Fibroblast of skin of abdomen (primary cell): ENCODE data around the gene DNAJB8. TPM values are rescaled to one million over a fixed set of nuclear protein-coding genes. Genes with fewer than 3 reads are reported as not detected.

Experiments
- DNase-seq: peaks from one replicate; pipeline ENCODE4 v3.0.0-alpha.2; 2013
- polyA plus RNA-seq, 2 experiments: library from polyadenylated mRNA; unstranded; fragments of 120-200 nt; gene quantifications; one replicate each; pipeline ENCODE4 v1.2.1, GENCODE V29; 2013; ENCODE audit not compliant: insufficient read length in 2 of 2

The DNAJB8 gene
- polyA plus RNA-seq (2013, experiment 1 of 2; ENCODE audit: insufficient read length): not detected
- polyA plus RNA-seq (2013, experiment 2 of 2; ENCODE audit: insufficient read length): not detected

DNA sequence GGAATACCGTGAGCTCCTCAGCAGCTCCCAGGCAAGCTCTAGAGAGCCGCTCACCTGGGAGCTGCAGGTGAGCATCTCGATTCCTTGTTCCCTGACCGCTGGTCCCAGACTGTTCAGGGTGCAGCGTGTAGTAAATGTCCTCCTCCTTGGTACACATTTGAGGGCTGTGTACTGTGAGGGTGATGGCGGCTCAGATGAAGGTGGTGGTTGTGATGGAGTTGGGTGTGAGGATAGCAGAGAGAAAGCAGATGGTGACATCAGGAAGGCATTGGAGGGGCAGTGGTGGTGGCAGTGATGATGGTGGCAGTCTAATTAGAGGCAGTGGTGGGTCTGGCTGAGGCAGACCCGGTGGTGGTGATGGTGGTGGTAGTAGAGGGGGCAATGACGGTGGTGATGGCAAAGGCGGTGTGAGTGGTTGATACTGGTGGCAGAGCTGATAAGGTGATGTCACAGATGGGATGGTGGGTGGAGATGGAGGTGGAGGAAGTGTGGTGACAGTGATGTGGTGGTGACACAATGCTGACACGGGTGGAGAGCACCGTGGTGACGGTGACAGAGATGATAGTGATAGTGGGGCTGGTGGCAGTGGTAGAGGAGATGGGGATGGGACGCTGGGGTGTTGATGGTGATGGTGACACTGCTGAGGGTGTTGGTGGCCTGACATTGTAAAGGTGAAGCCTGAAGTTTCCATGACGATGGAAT, at the start of gene DNAJB8:
TSS of gene DNAJB8 (minus strand) at position 51 of the 702 bp plus-strand sequence. CDS start 3,645 bp downstream, outside the sequence.
- DNase-seq: no peak

DNA sequence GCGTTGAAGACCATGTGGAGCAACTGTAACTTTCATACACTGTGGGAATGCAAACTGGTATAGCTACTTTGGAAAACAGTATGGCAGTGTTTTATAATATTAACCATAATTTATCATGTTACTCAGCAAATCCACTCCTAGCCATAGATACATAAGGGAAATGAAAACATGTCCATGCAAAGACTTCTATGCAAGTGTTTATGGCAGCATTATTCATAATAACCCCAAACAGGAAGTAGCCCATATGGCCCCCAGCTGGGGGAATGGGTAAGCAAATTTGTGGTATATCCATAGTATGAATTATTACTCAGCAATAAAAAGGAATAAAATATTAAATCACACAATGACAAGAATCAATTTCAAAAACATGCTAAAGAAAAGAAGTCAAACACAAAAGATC, 49.3 kb upstream of the DNAJB8 start:
- DNase-seq: no peak

DNA sequence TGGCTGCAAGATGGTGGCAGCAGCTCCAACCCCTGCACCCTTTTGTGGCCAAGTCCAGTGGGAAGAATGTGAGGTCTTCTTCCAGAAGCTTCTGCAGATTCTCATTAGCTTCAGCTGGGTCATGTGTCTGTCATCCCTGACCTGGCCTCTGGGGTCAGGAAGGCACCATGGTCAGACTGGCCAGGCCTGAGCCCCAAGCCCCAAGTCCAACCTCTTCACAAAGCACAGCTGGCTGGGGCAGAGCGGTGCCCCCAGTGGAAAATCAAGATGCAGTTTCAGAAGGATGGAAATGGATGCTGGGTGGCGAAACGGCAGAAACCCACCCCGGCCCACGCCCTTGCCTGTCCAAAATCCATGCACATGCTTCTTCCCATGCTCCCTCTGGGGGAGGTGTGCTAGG, 42.2 kb upstream of the DNAJB8 start:
- no peak for DNase-seq

DNA sequence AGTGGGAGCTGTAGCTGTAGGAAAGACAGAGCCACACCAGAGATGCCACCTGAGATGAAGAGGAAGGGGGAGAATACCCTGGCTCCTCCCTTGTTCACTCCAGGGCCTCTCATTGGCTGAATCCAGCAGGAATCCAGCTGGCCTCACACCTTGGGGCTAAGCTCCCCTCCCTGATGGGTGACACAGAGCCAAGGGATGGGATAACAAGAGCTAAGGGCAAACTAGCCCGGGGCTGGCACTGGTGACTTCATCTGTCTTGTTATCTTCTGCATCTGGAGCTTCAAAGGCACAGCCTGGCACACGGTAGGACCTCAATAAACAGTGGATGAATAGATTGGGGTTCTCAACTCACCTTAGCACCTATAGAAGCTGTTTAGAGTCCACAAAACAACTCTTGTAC, 40.1 kb upstream of the DNAJB8 start:
- DNase-seq: no peak

DNA sequence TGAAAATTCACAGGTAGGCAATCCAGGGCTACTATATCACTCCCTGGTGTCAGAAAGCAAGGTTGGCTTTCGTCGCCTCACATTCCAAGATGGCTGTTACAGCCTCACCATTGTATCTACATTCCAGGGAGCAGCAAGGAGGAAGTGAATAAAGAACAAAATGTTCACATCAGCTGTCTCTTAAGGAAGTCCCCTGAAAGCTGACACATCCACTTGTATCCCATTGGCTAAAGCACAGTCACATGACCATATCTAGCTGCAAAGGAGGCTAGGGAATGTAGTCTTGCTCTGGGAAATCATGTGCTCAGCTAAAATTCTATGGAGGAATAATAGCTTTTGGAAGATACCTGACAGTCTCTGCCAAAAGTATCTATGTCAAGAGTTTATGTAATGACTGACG, 39.1 kb upstream of the DNAJB8 start:
- DNase-seq: no peak

DNA sequence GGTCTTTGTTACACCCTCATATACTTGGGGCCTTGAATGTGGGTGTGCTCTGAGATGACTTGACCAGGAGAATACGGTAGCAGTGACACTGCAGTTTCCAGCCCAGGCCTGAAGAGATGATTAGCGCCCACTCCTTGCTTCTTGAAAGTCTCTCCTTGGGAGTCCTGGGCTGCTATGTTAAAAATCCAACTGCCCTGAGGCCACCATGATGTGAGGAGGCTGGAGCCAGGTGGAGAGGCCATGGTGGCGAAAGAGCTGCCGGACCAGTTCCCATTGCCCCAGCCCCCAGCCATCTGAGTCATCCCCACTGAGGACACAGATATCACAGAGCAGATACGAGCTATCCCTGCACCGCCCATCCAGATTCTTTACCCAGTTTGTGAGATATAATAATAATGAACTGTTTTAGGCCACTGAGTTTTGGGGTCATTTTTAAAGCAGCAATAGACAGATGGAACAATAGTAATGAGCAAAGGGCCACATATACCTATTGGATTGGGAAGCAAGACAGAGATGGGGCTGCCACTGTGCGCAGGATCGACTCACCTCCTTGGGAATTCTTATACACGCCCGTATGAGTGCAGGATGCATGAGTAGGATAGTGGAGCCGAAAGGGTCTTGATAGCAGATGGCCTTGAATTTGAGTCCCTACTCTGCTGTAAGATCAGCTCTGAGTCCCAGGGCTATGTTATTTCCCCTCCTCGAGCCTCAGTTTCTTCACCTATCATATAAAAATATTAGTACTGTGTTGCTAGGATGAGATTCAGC, 38.5 kb upstream of the DNAJB8 start:
- DNase-seq: no peak

DNA sequence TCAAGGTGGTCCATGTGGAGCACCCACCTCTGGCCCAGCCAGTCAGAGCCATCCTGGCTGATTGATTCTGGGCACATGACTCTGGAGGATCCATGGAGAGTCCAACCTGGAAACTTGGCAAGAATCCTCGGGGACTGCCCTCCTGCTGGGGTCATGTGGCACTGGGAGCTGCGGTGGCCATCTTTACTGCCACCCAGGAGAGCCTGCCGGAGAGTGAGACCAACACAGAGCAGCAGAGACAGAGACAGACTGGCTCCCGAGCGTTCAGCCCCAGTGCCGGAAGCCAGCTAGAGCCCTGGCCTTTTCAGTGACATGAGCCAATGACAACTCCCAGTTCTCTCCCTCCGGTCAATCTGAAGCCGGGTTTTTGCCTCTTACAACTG, 37.8 kb upstream of the DNAJB8 start:
- DNase-seq: no peak

DNA sequence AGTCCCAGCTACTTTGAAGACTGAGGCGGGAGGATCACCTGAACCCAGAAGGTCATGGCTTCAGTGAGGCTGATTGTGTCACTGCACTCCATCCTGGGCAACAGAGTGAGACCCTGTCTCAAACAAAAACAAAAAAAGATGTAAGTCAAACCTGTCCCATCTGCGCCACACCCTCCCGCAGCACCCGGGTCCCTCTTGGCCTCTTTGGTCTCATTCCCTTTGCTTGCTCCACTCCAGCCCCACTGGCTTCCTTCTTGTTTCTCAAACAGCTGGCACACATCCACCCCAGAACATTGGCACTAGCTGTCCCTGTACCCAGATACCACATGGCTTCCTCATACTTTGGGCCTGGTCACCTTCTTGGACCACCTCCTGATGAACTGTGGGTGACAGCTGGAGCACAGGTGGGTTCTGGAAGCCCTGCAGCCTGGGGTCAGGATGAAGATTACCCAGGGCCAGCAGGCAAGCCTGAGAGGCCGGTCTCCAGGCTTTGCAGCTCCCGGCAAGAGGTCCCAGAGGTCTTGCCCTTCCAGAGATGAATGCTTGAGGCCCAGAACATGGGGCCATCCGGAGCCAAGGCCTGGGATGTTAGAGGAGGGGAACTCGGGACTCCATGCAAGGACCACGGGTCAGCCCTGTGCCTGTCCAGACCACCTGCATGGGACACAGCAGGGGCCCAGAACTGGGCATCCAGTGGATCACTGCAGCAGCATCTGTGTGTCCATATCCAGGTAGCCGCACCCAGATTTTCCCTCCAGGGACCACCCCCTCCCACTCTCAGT, 37.3 kb upstream of the DNAJB8 start:
- no peak for DNase-seq

DNA sequence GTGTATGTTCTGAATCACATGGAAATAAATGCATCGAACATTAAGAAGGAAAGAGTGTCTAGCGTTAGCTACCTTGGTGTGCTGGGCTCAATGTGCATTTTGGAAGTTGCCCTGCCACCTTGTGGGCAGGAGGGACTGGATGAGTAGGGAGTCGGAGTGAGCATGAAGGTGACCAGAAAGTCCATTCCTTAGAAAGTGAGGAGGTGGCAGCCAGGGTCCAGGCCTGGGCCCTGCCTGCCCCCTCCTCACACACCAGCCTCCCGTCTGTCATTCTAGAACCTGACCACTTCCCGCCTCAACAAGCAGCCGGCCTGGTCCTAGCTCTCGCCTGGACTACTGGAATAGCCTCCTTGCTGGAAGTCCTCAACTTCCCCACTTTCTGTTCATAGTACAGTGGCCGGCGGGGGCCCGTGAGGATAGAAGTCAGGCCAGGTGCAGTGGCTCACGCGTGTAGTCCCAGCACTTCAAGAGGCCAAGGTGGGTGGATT, 36.5 kb upstream of the DNAJB8 start:
- no peak for DNase-seq

DNA sequence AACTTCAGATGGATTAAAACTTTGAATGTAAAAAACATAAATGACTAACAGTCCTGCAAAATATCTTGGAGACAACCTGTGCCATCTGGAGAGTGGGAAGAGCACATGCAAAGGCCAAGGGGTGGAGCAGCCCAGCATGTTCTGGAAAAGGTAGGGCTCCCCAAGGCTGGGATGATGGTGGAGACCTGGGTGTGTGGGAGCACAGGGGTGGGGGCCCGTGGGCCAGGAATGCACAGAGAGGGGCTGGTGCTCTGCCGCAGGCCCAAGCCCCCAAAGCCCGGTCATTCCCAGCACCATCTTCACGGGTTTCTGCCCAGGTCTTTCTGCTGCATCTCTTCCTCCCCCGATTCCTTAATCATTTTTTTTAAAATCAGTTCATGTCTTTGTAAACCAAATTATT, 36.0 kb upstream of the DNAJB8 start:
- no peak for DNase-seq

DNA sequence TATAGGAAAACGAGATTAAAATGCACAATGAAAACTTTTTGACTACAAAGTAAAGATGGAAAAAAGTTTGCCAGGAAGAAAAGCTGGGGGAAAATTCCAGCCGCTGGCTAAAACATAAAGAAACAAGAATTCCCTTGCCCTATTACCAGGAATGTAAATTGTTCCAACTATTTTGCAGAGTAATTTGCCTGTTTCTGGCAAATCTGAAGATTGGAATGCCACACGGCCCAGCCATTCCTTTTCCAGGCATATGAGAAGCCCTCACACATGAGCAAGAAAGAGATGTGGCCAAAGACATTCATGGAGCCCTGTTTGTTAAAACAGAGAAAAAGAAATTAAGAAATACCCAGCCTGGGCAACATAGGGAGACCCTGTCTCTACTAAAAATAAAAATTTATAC, 34.7 kb upstream of the DNAJB8 start:
- DNase-seq: peak; percentile 19

DNA sequence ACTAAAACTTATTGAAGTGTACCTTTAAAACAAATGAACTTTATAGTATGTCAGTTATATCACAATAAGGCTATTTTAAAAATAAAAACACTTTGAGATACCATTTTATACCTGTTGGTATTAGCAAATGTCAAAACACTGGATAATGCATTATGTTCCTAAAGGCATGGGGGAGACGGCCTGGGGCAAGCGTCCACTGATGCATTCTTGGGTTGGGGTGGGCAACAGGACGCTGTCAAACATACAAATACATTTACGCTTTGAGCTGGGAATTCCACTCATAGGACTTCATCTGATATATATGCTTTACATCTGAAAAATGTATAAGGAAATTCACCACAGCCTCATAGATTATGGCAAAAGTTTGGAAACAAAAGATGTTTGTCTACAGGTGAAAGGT, 33.9 kb upstream of the DNAJB8 start:
- DNase-seq: no peak

DNA sequence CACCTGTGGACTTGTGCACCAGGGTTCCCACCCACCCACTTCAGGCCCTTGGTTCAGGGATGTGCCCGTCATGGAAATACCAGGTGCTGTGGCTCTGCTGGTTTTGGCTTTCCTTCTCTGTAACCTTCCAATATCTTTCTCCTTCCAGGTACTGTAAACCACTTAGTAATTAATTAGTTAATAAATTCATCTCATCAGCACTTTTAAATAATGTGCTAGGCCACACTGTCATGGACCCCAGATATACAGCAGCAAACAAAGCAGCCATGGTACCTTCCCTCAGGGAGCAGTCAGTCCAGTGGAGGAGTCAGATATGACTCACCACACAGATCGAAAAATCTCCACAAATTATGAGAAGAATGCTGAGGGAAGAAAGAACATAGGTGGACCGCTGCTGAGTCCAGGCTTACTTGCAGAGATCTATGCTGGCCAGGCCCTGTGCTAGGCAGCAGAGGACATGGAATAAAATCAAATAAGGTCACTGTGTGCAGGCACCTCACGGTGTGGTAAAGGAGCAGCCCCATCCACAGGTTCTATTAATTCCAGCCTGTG, 33.1 kb upstream of the DNAJB8 start:
- DNase-seq: peak; percentile 38

DNA sequence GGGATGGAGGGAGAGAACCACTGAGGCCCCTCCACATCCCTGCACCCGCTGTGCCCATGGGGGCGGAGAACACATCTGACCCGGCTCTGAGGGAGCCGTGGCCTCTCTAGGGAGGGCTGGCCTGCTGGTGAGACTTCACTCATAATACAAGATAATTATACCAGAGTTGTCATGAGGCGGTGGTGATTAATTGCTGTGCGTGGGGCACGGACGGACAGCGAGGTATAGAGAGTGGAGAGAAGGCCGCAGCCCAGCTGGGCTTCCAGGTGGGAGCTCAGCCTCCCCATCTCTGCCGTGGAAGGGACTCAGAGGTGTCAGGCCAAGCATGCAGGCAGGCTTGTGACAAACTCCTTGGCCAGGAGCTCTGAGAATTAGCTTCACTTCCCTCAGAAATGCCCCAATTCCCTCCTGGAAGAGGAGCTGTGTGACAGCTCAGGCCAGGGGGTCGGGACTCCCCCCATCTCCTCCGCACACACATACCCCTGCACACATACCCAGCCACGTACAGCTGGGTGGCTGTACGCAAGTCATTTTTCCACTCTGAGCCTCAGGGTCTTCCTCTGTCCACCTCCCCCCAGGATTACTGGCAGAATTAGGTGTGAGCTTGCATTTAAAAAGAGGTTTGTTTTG, 32.3 kb upstream of the DNAJB8 start:
- no peak for DNase-seq

DNA sequence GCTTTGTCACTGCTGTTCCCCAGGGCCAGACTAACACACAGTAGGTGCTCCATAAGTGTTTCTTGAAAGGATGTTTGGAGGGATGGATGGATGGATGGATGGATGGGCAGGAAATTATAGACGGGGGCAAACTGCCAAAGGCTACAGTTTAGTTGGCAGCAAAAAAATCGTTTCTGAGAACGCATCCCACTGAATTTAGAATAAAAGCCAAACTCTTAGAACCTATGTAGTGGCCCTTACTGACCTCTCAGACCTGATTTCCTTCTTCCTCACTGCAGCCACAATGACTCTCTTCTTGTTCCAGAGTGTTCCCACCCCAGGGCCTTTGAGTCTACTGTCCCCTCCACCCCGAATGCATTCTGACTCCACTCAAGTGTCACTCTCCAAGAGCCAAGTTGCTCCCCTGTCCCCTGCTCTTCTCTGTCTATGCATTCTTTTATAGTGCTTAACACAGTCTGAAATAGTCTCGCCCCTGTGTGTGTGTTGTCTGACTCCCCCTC, 31.5 kb upstream of the DNAJB8 start:
- DNase-seq: no peak

DNA sequence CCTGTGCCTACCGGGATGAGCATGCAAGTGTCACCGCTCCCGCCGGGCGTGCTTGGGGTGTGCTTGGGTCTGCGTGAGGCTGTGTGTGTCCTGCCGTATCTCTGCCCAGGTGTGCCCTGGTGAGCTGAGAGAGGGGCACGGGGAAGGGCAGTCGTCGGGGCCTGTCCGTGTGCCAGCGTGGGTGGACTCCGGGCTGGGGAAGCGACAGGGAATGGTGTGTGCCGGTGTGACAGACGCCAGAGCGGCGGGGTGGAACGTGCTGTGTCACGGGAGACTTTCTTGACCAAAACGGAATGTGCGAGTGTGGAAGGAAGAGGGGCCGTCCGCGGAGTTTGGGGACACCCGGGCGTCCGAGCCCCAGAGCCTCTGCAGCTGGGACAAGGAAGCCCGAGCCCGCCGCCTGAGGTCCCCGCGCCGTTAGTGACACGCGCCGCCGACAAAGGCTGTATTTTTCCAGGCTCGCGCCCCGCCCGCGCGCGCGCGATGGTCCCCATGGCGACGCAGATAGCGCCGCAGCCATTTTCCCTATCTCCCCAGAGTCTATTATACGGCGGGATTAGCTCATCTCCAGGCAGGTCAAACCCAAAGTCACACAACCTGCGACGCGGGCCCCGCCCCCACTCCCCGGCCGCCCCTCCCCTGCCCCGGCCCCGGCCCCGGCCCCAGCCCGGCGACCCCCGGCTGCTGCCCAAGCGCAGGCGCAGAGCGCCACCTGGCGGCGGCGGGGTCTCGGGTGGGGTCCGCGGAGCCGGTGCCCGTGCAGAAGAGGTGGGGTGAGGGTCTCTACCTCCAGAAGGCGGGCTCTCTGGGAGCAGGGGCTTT, 30.8 kb upstream of the DNAJB8 start:
- DNase-seq: no peak

DNA sequence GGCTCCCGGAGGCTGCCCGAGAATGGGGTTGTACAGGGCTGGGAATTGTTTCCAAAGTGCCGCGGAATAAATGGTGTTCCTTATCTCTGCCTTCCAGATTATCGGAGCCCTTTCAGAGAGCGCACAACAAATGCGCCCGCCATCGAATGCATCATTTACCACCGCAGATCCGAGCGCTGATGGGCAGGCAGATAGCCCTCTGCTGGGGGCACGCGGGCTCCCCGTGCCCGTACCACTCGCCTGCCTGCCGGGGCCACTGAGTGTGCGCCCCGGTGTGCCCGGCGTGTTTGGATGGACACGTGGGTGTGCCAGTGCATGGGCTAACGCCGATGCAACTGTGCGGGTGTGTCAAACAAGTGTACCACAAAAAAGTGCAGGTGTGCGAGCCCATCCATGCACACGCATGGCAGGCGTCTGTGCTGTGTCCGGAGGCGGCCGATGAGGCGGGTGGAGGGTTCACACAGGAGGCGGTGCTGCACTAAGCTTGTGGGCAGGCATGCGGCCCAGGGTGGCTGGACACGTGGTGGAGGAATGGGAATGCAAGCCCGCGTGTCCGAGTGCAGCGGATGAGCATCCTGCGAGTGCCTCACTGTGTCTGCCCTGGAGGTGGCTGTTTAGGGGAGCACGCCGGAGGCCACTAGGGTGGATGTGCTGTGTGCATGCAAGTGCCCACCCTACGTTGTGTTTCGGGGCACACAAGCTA, 30.1 kb upstream of the DNAJB8 start:
- no peak for DNase-seq

DNA sequence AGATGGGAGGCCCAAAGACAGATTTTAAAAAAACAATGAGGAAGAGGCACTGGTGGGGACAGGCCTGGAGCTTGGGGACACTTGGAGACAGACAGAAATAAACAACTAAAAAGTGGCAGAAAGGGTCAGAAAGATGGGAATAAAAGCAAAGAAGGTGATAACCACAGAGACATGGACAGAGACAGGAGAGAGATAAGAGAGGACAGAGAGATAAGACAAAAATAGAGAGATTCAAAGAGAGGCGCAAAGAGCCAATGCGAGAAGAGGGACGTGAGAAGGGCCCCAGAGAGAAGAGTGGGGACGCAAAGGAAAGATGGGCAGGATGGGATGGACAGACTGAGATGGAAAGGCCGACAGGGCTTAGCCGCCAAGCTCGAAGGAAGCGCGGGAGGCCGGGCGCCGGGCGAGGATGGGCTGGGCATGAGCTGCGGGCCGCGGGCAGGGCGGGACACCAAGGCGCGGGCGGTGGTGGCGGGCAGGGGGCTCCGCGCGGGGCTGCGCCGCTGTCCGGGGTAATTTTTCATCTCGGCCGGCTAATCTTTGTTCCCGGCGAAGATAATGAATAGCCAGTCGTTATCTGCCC, 29.4 kb upstream of the DNAJB8 start:
- DNase-seq: no peak

DNA sequence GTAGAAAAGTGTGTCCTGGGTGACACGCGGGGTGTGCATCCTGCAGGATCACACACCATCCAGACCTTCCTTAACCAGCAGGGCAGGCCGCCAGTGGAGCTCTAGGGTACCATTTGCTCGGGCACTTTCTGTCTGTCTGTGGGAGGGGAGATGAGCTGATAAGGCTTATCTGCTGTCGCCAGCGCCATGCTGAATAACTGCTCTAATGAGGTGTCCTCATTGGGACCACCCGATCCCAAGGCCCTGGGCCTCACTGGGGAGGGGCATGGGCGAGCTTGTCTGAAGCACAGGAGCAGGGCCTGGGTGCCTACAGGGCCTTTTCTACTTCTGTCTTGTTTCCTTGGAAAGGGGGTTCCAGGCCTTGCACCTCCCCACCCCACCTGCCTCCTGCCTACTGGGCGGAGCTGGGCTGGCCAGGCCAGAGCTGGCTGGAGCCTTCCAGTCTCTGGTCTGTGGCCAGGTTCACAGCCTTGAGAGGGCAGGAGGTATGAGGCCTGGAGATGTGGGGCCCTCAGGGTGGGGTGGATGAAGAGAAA, 28.8 kb upstream of the DNAJB8 start:
- no peak for DNase-seq

DNA sequence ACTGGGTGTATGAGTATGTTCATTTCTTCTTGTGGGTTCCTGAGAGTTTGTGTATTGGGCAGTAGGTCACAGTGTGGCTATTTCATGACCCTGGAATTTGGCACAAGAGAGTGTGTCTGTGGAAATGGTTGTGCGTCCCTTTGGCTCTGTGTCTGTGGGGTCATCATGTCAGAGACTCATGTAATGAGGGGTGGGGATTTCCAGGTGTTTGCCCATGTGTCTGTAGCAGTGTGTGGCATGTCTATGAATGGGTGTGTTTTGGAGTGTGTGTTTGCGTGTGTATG, 27.6 kb upstream of the DNAJB8 start:
- no peak for DNase-seq
